AG09319 (cell line): Measurements from ENCODE around the gene FZR1.

Experiments used
- DNase-seq: peaks from one replicate; pipeline ENCODE4 v3.0.0-alpha.2; 2010; ENCODE audit warnings: low read depth; ENCODE audit errors: extremely low read depth
- CTCF ChIP-seq: IDR thresholded peaks from 2 replicates; pipeline ENCODE4 v1.5.1; 2011; ENCODE audit warnings: low read depth, mild to moderate bottlenecking, inconsistent platforms, low read length, moderate library complexity

FZR1 gene

DNA sequence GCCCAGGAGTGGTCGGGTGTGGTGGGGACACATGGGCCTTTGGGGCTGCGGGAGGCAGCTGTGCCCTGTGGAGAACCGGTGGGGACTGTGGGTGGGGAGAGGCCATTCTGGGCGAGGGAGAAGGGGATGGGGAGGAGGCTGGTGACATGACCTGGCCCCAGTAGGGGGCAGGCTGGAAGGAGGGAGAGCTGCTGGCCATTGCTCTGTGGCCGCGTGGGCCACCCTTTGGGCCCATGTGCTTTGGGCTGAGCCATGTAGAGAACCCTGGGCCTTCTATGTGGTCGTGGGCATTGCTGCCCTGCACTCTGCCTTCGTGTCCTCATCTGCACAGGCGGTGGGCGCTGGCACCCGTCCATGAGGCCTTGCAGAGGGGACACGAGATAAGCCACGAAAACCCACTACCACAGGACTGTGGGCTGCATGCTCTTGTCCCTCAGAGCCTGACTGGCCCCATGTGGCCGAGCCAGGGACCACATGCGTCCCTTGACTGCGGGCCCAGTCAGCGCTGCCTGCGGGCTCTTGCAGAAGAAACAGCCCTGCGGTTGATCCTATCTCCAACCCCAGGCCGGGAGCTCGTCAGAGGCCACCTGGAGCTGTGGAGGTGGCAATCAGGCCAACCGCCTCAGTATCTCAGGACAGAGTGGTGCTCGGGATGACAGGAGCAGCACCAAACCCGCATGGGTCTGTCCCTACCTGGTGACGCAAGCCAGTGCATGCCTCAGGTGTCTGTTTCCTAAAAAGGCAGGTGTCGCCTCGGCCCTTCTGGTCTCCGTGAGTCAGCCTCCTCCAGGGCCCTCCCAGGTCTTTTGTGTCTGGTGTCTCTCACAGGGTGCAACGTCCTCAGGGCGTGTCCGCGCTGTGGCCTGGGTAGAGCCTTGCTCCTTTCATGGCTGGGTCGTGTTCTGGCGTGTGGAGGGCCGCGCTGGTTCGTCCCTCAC is 14.3 kb downstream of the FZR1 start:
- DNase-seq, result no peak
- no peak for TF ChIP-seq CTCF

GRCh38 chr19:3521104-3521445 is 15.0 kb downstream of the FZR1 start:
- DNase-seq, result no peak

DNA sequence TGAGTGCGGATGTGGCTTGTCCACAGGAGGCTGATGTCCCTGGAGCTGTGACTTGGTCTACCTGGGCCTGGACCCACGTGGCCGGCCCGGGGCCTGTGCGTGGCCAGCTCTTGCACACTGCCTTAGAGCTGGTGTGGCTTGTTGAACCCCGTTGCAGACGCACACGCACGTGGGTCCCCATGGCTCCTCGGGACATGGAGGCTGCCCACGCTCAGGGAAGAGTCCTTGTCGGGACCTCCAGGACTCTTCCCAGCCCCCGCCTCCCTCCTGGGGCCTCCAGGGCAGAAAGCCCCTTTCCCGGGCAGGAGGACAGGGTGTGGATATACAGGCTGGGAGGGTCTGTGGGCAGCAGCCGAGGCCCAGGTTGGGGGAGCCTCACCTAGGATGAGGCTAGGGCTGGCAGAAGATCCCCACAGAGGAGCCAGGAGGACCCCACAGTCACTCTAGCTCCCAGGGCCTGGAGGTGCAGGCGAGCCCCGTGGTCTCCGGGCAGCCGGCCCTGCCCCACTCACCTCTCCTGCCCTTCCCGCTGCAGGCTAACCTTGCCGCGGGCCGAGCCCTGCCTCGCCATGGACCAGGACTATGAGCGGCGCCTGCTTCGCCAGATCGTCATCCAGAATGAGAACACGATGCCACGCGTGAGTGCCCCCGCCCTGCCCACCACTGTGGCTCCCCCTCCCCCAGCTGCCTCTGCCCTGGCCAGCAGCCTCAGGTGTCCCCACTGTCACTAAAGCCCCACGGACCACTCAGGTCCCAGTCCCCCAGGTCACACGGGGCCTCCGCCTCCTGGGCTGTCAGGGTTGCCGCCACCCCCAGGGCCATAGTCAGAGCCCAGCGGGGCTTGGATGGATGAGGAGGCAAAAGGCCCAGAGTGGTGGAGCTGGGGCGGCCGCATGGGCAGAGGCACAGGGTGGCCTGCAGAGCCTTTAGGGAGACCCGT is 16.6 kb downstream of the FZR1 start:
- no peak for DNase-seq
- no peak for TF ChIP-seq CTCF

More at GRCh38 chr19:3521104-3521445, 15.0 kb downstream of the FZR1 start:
- TF ChIP-seq CTCF, result no peak

DNA sequence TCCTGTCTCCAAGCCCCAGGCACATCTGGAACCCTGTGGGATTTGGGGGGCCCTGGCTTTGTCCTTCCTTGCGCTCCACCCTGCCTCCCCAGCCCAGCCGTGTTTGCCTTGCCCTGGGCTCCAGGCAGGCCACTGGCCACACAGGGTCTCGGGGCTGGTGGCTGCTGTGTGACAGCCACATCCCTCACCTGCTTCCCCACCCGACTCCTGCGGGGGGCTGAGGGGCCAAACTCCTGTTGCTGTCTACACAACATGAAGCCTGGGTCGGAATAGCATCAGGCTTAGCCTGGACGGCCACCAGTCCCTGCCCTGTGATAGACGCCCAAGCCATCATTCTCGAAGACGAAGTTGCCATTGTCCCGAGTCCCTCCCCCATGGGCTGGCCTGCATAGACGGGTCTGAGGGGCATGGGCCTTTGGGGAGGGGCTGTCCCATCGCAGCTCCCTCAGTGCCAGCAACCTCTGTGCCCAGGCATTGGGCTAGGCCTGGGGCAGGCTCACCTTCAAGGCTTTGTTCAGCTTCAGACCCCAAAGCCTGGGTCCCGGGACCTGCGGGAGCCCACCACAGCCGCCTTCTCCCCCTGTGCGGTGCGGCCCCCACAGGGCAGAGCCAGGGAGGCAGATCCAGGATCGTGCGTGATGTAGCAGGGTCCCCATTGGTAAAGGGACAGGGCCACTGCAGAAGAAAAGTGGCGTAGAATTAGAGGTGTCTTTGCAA is 17.4 kb downstream of the FZR1 start:
- TF ChIP-seq CTCF, result no peak
- no peak for DNase-seq

- no peak for TF ChIP-seq CTCF
- DNase-seq, result no peak
Observed at GRCh38 chr19:3524078-3524842, 18.1 kb downstream of the FZR1 start.

DNA sequence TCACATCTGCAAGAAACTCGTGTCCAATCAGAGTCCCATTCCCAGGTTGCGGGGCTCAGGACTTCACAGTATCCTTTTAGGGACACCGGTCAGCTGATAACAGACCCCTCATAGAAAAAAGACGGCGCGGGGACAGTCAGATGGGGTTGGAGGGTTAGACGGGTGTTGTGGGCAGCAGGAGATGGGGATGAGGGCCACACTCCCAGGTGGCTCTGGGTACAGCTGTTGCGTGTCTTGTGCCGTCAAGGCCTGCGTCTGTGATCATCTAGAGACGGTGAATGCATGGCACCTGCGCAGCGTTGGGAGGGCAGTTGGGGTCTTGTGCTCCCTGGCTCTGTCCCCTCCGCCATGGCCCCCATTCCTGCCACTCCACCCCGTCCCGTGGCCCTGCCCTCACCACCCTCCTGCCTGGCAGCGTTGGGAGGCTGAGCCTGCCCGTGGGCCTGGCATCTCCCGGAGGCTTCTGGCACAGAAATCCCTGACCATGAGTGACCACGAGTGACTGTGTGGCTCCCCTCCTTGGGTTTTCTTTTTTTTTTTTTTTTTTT is 18.9 kb downstream of the FZR1 start:
- no peak for DNase-seq
- TF ChIP-seq CTCF, result no peak
